SH-SY5Y (cell line): ENCODE measurements around the gene FIGNL1.

Experiments
- GATA2 ChIP-seq: IDR thresholded peaks from 2 replicates; pipeline ENCODE4 v1.6.1; 2011; ENCODE audit warnings: mild to moderate bottlenecking, low read depth, low read length
- GATA3 ChIP-seq: IDR thresholded peaks from 2 replicates; pipeline ENCODE4 v1.6.1; 2011; ENCODE audit warnings: low read depth, mild to moderate bottlenecking, low read length, moderate library complexity

DNA sequence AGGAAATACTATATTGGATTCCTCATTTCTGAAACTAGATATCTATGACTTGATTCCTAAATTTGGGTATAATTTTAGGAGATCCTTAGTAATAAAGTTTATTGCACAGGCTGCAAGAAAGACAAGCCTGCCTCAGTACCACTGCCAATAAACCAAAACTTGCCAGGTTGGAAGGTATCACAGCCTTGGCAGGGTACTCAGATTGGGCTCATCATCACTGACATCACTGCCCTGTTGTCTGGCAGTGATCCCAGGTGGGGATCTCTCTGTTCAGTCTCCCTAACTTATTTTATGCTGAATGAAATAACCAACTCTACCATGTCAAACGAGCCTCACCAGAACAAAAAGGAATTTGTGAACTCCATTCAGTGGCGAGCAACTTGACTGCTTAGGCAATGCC lies 18.8 kb downstream of the FIGNL1 start:
- no peak for TF ChIP-seq GATA2
- no peak for TF ChIP-seq GATA3
